GM18505 (cell line): ENCODE measurements around the gene GPR137.
"Not testable (repeated sequence)": the region's sequence is repeated elsewhere in the genome, so short reads cannot be mapped to it uniquely, and the experiment has no call there.

Source experiments
- ATAC-seq: cut with Tn5 transposase; IDR thresholded peaks from one replicate; pipeline ENCODE4 v1.9.1; 2021; ENCODE audit not compliant: unreplicated experiment
- POLR2A ChIP-seq: IDR thresholded peaks from 4 replicates; pipeline ENCODE4 v1.6.1; 2011; ENCODE audit warnings: borderline replicate concordance; ENCODE audit not compliant: insufficient read depth, insufficient read length; ENCODE audit errors: extremely low read depth

GPR137 gene

DNA sequence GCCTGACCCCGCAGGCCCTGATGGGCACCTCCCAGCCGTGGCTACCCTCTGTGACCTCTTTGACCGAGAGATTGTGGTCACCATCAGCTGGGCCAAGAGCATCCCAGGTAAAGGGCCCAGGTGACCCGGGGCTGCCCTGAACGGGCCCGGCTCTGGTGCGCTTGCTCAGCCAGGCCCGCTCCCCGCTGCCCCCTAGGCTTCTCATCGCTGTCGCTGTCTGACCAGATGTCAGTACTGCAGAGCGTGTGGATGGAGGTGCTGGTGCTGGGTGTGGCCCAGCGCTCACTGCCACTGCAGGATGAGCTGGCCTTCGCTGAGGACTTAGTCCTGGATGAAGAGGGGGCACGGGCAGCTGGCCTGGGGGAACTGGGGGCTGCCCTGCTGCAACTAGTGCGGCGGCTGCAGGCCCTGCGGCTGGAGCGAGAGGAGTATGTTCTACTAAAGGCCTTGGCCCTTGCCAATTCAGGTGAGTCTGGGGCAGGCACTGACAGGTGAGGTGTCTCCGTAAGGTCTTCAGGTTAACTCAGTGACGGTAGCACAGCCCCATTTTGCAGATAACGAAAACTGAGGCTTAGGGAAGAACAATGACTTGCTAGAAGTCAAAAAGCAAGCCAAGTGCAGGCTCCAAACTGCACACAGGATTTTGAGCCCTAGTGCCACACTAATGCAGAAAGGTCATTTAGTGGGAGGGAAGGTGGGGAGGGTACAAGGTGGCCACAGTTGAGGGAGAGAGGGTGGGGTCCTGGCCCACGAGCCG, 29.3 kb downstream of the GPR137 start:
- no peak for TF ChIP-seq POLR2A
- ATAC-seq, result no peak

DNA sequence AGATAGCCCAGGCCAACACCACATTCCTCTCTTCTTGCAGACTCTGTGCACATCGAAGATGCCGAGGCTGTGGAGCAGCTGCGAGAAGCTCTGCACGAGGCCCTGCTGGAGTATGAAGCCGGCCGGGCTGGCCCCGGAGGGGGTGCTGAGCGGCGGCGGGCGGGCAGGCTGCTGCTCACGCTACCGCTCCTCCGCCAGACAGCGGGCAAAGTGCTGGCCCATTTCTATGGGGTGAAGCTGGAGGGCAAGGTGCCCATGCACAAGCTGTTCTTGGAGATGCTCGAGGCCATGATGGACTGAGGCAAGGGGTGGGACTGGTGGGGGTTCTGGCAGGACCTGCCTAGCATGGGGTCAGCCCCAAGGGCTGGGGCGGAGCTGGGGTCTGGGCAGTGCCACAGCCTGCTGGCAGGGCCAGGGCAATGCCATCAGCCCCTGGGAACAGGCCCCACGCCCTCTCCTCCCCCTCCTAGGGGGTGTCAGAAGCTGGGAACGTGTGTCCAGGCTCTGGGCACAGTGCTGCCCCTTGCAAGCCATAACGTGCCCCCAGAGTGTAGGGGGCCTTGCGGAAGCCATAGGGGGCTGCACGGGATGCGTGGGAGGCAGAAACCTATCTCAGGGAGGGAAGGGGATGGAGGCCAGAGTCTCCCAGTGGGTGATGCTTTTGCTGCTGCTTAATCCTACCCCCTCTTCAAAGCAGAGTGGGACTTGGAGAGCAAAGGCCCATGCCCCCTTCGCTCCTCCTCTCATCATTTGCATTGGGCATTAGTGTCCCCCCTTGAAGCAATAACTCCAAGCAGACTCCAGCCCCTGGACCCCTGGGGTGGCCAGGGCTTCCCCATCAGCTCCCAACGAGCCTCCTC, 30.2 kb downstream of the GPR137 start:
- not testable (repeated sequence) for ATAC-seq

- ATAC-seq, result peak; percentile 4
- no peak for TF ChIP-seq POLR2A
Measured at GRCh38 chr11:64316672-64317324, 31.1 kb downstream of the GPR137 start.

DNA sequence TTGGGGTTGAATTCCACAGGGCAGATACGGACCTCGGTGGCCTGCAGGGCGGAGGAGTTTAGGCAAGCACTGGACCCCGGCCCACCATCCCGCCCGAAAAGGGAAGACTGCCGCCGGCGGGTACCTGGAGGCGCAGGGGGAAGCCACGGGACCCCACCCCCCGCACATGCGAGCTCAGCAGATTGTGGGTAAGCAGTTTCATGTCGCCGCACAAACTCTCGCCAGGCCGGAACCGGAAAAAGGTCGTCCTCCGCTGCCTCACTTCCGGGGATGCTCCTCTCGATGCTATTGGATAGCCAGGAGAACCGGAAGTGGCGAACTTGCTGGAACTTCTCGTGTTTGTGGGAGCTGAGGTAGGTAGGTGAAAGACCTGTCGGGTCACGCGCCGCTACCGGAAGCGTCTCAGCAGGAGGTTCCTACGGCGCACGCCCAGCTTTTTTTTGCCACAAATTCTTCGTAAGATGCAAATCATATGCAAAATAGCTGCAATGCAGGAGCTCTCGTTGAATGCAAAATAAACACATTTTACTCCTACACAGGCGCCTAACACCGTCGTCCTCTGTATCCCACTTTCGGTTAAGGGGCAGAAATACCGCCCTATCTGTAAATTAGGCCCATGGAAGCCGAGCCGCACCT, 31.8 kb downstream of the GPR137 start, which contains the start of gene TRMT112:
Gene TRMT112, minus strand, starts transcription at position 235 of the 636 bp plus-strand sequence. Its CDS starts 33 bp downstream, at position 202.
- TF ChIP-seq POLR2A, result peak; percentile 91
- ATAC-seq, result peak; percentile 48

DNA sequence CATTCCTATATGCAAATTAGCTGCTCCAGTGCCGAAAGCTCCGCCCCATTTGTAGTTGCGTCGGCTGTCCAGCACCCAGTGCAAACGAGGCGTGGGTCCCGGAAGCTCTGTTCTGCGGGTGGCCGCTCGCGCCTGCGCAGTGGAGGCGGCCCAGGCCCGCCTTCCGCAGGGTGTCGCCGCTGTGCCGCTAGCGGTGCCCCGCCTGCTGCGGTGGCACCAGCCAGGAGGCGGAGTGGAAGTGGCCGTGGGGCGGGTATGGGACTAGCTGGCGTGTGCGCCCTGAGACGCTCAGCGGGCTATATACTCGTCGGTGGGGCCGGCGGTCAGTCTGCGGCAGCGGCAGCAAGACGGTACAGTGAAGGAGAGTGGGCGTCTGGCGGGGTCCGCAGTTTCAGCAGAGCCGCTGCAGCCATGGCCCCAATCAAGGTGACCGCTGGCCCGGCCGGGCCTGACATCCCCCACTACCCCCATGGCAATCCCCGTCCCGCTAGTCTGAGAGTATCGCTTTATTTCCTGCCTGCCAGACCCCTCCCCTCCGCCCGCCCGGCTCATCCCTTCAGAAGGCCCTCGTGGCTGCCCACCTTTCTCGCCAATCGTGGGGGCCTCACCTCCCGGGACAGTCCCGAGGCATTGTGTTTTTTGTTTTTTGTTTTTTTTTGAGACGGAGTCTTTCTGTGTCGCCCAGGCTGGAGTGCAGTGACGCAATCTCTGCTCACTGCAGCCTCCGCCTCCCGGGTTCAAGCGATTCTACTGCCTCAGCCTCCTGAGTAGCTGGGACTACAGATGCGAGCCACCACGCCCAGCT, 32.5 kb downstream of the GPR137 start, which contains the start of gene PRDX5:
Gene PRDX5, plus strand, starts transcription at position 161 of the 805 bp plus-strand sequence. Its CDS starts 95 bp downstream, at position 256.
- TF ChIP-seq POLR2A, result peak; percentile 79
- ATAC-seq, result peak; percentile 70

GRCh38 chr11:64318766-64319761, 33.4 kb downstream of the GPR137 start:
- ATAC-seq, result no peak
- no peak for TF ChIP-seq POLR2A

GRCh38 chr11:64320556-64320955, 34.9 kb downstream of the GPR137 start:
- no peak for TF ChIP-seq POLR2A
- no peak for ATAC-seq

- no peak for ATAC-seq
- no peak for TF ChIP-seq POLR2A
Measured at GRCh38 chr11:64321026-64321425, 35.4 kb downstream of the GPR137 start.

DNA sequence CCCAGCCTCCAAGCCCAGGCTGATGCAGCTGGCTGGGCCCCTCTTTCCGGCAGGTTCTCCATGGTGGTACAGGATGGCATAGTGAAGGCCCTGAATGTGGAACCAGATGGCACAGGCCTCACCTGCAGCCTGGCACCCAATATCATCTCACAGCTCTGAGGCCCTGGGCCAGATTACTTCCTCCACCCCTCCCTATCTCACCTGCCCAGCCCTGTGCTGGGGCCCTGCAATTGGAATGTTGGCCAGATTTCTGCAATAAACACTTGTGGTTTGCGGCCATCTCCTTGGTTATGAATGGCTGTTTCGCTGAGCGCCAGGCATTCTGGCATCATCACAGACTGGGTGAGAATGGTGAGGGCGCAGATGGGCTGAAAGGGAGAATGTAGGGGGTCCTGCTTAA, 35.9 kb downstream of the GPR137 start:
- no peak for ATAC-seq
- no peak for TF ChIP-seq POLR2A

DNA sequence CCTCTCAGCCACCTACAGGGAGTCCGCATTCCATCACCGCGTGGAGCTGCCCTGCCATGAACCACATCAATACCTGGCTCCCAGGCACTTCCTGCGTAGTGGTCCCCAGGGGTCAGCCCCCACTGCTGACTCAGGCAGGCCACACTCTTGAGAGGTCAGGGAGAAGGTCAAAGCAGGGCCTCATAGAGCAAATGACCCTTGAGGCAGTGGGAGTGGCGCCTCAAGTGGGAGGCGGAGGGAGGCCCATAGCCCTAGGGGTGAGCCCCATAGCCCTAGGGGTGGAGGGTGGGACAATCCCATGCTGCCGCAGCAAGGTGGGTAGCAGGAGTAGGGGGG, 37.2 kb downstream of the GPR137 start:
- ATAC-seq, result no peak

GRCh38 chr11:64323373-64323772, 37.7 kb downstream of the GPR137 start:
- no peak for TF ChIP-seq POLR2A
- ATAC-seq, result no peak

More for the DNA sequence above, 37.2 kb downstream of the GPR137 start:
- TF ChIP-seq POLR2A, result no peak

GRCh38 chr11:64323984-64324383, 38.3 kb downstream of the GPR137 start:
- ATAC-seq, result not testable (repeated sequence)
